HG03378 (cell line): ENCODE measurements around the gene NDUFAF8.

Experiments
- ATAC-seq: cut with Tn5 transposase; IDR thresholded peaks from one replicate; pipeline ENCODE4 v1.9.1; 2021; ENCODE audit warnings: mild to moderate bottlenecking, moderate library complexity; ENCODE audit not compliant: unreplicated experiment

Gene NDUFAF8

GRCh38 chr17:81237591-81238489 lies 1.3 kb upstream of the NDUFAF8 start:
- no peak for ATAC-seq

- ATAC-seq, result peak; percentile 9
Observed at GRCh38 chr17:81238490-81238814, 666 bp upstream of the NDUFAF8 start.

GRCh38 chr17:81239714-81240555 lies 817 bp downstream of the NDUFAF8 start:
- no peak for ATAC-seq

- ATAC-seq, result no peak
Observed at GRCh38 chr17:81240761-81241160, 1.6 kb downstream of the NDUFAF8 start.

- ATAC-seq, result no peak
Observed at GRCh38 chr17:81241203-81241602, 2.1 kb downstream of the NDUFAF8 start.

GRCh38 chr17:81241648-81242420 lies 2.7 kb downstream of the NDUFAF8 start:
- no peak for ATAC-seq

GRCh38 chr17:81242421-81243332 lies 3.6 kb downstream of the NDUFAF8 start:
- ATAC-seq, result no peak

GRCh38 chr17:81243333-81243664 lies 4.2 kb downstream of the NDUFAF8 start:
- no peak for ATAC-seq

GRCh38 chr17:81244358-81245023 lies 5.4 kb downstream of the NDUFAF8 start:
- no peak for ATAC-seq

- ATAC-seq, result no peak
Observed at GRCh38 chr17:81245024-81245664, 6.0 kb downstream of the NDUFAF8 start.

GRCh38 chr17:81245665-81246342 lies 6.7 kb downstream of the NDUFAF8 start:
- no peak for ATAC-seq

GRCh38 chr17:81246343-81246670 lies 7.2 kb downstream of the NDUFAF8 start:
- ATAC-seq, result no peak

- ATAC-seq, result no peak
Observed at GRCh38 chr17:81246679-81247338, 7.7 kb downstream of the NDUFAF8 start.

GRCh38 chr17:81247339-81247990 lies 8.3 kb downstream of the NDUFAF8 start:
- no peak for ATAC-seq

GRCh38 chr17:81248649-81249048 lies 9.5 kb downstream of the NDUFAF8 start:
- no peak for ATAC-seq

GRCh38 chr17:81249223-81250040 lies 10.3 kb downstream of the NDUFAF8 start:
- ATAC-seq, result no peak
